Testis (tissue), 2 donors: ENCODE data around the gene NLK.

ENCODE experiments used
- CTCF ChIP-seq, 3 experiments: fragments of 450-650 bp in 2 of 3; fragments of 200-600 bp in 1 of 3; sonication (generic) in 1 of 3; IDR thresholded peaks; one replicate each; pipeline ENCODE4 v1.5.1; 2016 to 2019; ENCODE audit warnings: antibody characterized with exemption in 3 of 3, mild to moderate bottlenecking in 2 of 3, moderate library complexity in 1 of 3
- POLR2A ChIP-seq: fragments of 450-650 bp; IDR thresholded peaks from one replicate; pipeline ENCODE4 v1.6.1; 2017; ENCODE audit warnings: antibody characterized with exemption, mild to moderate bottlenecking, moderate library complexity

- TF ChIP-seq CTCF (IDR thresholded peaks at IDR 0.05) (no peak), POLR2A (no peak)
These were observed 17.2 kb downstream of the NLK start for GRCh38 chr17:28059675-28060074.
